ENCODE data around the gene KCNAB1. TPM values are rescaled to one million over a fixed set of nuclear protein-coding genes. Genes with fewer than 3 reads are reported as not detected.

Gene KCNAB1
- total RNA-seq, 3 donors from 2014 or later, result 3.9 to 8.3 (median 5.4) TPM

DNA sequence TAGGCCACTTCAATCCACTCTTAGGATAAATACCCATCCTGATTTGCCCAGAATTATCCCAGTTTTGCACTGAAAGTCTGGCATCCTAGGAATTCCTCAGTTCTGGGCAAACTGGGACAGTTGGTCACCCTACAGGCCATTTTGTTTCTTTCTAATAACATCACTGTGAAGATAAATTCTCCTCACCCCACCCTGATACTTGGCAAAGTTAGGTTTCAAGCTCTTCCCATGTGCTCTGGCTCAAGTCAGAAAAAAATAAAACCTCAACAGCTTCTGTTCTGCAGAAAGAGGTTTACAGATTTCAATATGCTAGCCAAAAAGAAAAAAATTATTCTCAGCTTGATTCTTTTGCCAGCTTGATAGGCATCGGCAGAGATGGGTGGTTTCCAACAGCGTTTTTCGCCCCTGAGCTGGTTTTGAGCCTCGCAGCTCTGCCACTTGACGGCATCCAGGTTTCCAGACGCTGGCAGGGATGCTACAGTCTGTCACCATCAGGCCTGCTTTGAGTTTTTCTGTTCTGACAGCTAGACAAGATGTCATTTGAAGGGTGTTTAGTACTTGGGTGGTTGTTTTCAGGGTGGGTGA lies 263.2 kb downstream of the KCNAB1 start:
- H3K27me3 ChIP-seq, result no peaks in the 10 kb centered on the region
- no peaks in the 10 kb centered on the region for H3K9me3 ChIP-seq
- no peaks in the 10 kb centered on the region for H3K4me1 ChIP-seq
- no peak for DNase-seq (ENCODE audit: low spot score in 2 of 2)
- TF ChIP-seq POLR2AphosphoS5 (IDR thresholded peaks at IDR 0.05) (no peak), POLR2A (IDR thresholded peaks at IDR 0.05) (no peak)
- TF ChIP-seq, protein P1, sequence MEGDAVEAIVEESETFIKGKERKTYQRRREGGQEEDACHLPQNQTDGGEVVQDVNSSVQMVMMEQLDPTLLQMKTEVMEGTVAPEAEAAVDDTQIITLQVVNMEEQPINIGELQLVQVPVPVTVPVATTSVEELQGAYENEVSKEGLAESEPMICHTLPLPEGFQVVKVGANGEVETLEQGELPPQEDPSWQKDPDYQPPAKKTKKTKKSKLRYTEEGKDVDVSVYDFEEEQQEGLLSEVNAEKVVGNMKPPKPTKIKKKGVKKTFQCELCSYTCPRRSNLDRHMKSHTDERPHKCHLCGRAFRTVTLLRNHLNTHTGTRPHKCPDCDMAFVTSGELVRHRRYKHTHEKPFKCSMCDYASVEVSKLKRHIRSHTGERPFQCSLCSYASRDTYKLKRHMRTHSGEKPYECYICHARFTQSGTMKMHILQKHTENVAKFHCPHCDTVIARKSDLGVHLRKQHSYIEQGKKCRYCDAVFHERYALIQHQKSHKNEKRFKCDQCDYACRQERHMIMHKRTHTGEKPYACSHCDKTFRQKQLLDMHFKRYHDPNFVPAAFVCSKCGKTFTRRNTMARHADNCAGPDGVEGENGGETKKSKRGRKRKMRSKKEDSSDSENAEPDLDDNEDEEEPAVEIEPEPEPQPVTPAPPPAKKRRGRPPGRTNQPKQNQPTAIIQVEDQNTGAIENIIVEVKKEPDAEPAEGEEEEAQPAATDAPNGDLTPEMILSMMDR (IDR thresholded peaks at IDR 0.05), result no peak
- H3K36me3 ChIP-seq, result no peaks in the 10 kb centered on the region
- H3K4me3 ChIP-seq, result no peak overlapping the region
- H3K27ac ChIP-seq, result no peak overlapping the region
- intact Hi-C loops (cut with DNase I; ENCODE audit: low total_unique reads), result no loop called here

DNA sequence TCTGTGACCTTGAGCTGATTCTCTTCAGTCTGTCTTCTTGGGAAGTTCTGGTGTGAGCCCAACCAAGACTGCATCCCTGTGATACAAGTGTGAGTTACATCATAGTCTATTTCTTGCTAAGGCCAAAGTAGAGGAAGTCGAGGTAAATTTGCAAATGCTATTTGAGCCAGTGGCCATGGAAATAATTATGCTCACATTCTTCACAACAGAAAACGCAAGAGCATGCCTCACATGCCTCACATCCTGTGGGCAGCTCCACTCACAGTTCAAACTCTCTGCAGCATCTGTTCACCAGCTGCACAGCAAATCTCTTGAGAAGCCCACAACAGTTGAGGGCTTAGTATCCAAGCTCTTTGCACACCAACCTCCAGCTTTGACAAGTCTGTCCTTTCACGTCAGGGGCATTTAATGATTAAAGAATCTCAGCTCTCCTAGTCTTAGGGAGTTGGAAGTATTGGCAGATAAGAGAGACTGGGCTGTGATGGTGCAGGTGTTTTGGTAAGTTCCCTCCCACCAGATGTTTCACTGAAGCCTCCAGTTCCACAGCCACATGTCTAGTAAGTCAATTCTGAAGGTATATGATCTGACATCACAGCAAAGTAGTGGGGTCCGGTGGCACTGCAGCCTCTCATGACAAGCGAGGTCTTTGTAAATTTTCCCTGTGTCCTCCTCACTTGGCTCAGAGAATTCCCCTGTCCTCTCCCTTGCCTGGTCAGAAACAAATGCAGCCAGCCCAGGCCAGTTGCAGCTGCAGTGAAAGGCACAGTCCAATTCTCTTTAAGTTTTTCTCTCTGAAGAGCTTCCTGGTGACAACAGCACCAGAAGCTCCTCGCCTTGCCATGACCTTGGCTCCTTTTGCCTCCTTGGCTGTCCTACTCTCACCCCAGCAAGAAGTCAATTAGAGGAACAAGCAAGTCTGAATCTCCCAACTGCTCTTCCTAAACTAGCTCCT lies 268.4 kb downstream of the KCNAB1 start:
- no peak for TF ChIP-seq POLR2A (IDR thresholded peaks at IDR 0.05)
- TF ChIP-seq, protein P1 (IDR thresholded peaks at IDR 0.05), result no peak
- TF ChIP-seq POLR2AphosphoS5 (IDR thresholded peaks at IDR 0.05), result no peak
- intact Hi-C loops (cut with DNase I; ENCODE audit: low total_unique reads), result no loop called here

DNA sequence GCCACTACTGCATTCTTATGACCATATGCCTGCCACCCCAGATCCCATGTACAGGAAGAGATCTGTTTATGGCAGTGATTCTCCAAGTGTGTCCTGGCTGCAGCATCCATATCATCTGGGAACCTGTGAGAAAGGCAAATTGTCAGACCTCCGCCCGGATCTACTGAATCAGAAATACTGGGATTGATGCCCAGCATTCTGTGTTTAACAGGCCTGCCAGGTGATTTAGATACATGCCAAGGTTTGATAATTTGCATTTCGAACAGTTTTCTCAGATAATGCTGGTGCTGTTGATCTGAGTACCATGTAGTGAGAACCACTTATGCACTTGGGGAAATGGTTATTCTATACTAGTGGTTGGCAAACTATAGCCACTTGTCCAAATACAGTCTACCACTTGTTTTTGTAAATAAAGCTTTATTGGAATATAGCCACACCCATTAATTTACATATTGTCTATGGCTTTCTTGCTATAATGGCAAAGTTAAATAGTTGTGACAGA lies 269.1 kb downstream of the KCNAB1 start:
- H3K27ac ChIP-seq, result no peak overlapping the region
- H3K4me1 ChIP-seq, result no peaks in the 10 kb centered on the region
- no peaks in the 10 kb centered on the region for H3K27me3 ChIP-seq
- no peak for DNase-seq (ENCODE audit: low spot score in 2 of 2)
- no peaks in the 10 kb centered on the region for H3K36me3 ChIP-seq
- TF ChIP-seq, protein P1 (IDR thresholded peaks at IDR 0.05), result no peak
- TF ChIP-seq POLR2AphosphoS5 (IDR thresholded peaks at IDR 0.05) (no peak), POLR2A (IDR thresholded peaks at IDR 0.05) (no peak)
- H3K9me3 ChIP-seq, result no peaks in the 10 kb centered on the region
- H3K4me3 ChIP-seq, result no peak overlapping the region
- intact Hi-C loops (cut with DNase I; ENCODE audit: low total_unique reads), result no loop called here

More for the DNA sequence above, 268.4 kb downstream of the KCNAB1 start:
- DNase-seq (ENCODE audit: low spot score in 2 of 2), result no peak
- no peaks in the 10 kb centered on the region for H3K27me3 ChIP-seq
- no peaks in the 10 kb centered on the region for H3K4me1 ChIP-seq
- no peak overlapping the region for H3K27ac ChIP-seq
- no peaks in the 10 kb centered on the region for H3K36me3 ChIP-seq
- no peaks in the 10 kb centered on the region for H3K9me3 ChIP-seq
- no peak overlapping the region for H3K4me3 ChIP-seq

DNA sequence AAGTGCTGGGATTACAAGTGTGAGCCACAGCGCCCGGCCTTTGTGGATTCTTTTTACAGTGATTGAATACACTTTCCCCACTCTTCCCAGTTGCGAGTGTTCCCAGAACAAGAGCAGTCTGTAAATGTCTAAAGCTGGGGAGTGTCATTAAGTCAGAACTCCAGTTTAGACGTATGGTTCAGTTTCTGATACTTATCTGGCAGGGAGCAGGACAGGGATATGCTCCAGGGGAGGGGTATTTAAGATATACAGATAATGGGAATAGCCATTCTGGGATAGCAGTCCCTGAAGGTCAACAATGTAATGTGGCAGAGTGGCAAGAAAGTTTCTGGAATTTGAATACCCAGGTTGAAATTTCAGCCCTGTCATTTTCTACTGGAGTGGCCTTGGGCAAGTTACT lies 270.5 kb downstream of the KCNAB1 start:
- Histone ChIP-seq H3K9me3 (no peaks in the 10 kb centered on the region), H3K4me3 (no peak overlapping the region), H3K4me1 (no peaks in the 10 kb centered on the region), H3K27ac (no peak overlapping the region), H3K36me3 (no peaks in the 10 kb centered on the region), H3K27me3 (no peaks in the 10 kb centered on the region)
- no peak for DNase-seq (ENCODE audit: low spot score in 2 of 2)
- intact Hi-C loops (cut with DNase I; ENCODE audit: low total_unique reads), result no loop called here
- TF ChIP-seq POLR2AphosphoS5 (IDR thresholded peaks at IDR 0.05), result no peak
- TF ChIP-seq, protein P1 (IDR thresholded peaks at IDR 0.05), result no peak
- TF ChIP-seq POLR2A (IDR thresholded peaks at IDR 0.05), result no peak

Measured in breast epithelium (tissue), 4 donors.